Hepatocyte (in vitro differentiated cells): ENCODE data around the gene NEK9. TPM values are rescaled to one million over a fixed set of nuclear protein-coding genes. Genes with fewer than 3 reads are reported as not detected.

Experiments
- DNase-seq: peaks from one replicate; pipeline ENCODE4 v3.0.0-alpha.2; 2016; ENCODE audit warnings: low spot score
- H2AFZ ChIP-seq: fragments of 200-600 bp; sonication (generic); 2 replicates; pipeline ENCODE4 v1.6.0; 2016; ENCODE audit warnings: antibody characterized with exemption, mild to moderate bottlenecking
- H3K27ac ChIP-seq: fragments of 200-600 bp; sonication (generic); 2 replicates; pipeline ENCODE4 v1.5.1; 2016; ENCODE audit warnings: mild to moderate bottlenecking
- H3K27me3 ChIP-seq: fragments of 200-600 bp; sonication (generic); 2 replicates; pipeline ENCODE4 v1.6.1; 2016
- H3K36me3 ChIP-seq: fragments of 200-600 bp; sonication (generic); replicated peaks from 2 replicates; pipeline ENCODE4 v1.5.1; 2016; ENCODE audit warnings: low read depth; ENCODE audit not compliant: insufficient read depth
- H3K4me1 ChIP-seq: fragments of 200-600 bp; sonication (generic); 2 replicates; pipeline ENCODE4 v1.5.1; 2016; ENCODE audit warnings: mild to moderate bottlenecking, moderate library complexity; ENCODE audit not compliant: insufficient read depth
- H3K4me2 ChIP-seq: fragments of 200-600 bp; sonication (generic); 2 replicates; pipeline ENCODE4 v1.6.0; 2016
- H3K4me3 ChIP-seq: fragments of 200-600 bp; sonication (generic); 2 replicates; pipeline ENCODE4 v1.5.1; 2016; ENCODE audit warnings: mild to moderate bottlenecking
- H3K79me2 ChIP-seq: fragments of 200-600 bp; sonication (generic); 2 replicates; pipeline ENCODE4 v1.6.0; 2017; ENCODE audit warnings: mild to moderate bottlenecking
- H3K9me2 ChIP-seq: fragments of 200-600 bp; sonication (generic); replicated peaks from 2 replicates; pipeline ENCODE4 v1.6.0; 2017; ENCODE audit warnings: mild to moderate bottlenecking; ENCODE audit not compliant: insufficient read depth
- H3K9me3 ChIP-seq: fragments of 200-600 bp; sonication (generic); 2 replicates; pipeline ENCODE4 v1.5.1; 2016; ENCODE audit warnings: low read depth, mild to moderate bottlenecking
- H4K20me1 ChIP-seq: fragments of 200-600 bp; sonication (generic); 2 replicates; pipeline ENCODE4 v1.6.0; 2016; ENCODE audit warnings: mild to moderate bottlenecking; ENCODE audit not compliant: insufficient read depth, poor library complexity, severe bottlenecking
- CTCF ChIP-seq: fragments of 200-600 bp; sonication (generic); IDR thresholded peaks from 2 replicates; pipeline ENCODE4 v1.5.1; 2016; ENCODE audit warnings: antibody characterized with exemption, mild to moderate bottlenecking; ENCODE audit not compliant: poor library complexity
- EZH2 ChIP-seq: fragments of 200-600 bp; sonication (generic); IDR thresholded peaks from 2 replicates; pipeline ENCODE4 v1.6.1; 2016; ENCODE audit warnings: antibody characterized with exemption, mild to moderate bottlenecking, borderline replicate concordance
- EZH2phosphoT487 ChIP-seq: fragments of 200-600 bp; sonication (generic); IDR thresholded peaks from one replicate; pipeline ENCODE4 v1.6.1; 2018; ENCODE audit warnings: antibody characterized with exemption, mild to moderate bottlenecking, low read depth, moderate library complexity; ENCODE audit not compliant: unreplicated experiment, severe bottlenecking
- WGBS: methylation state at CpG from one replicate; pipeline ENCODE4 v1.1.6; 2016; ENCODE audit warnings: low lambda C conversion rate; ENCODE audit errors: missing lambda C conversion rate; 5-methylcytosine and 5-hydroxymethylcytosine counted together
- polyA plus RNA-seq: library from polyadenylated mRNA; unstranded; fragments of >200 nt; fragmentation: Nextera tagmentation; extraction: Ambion mirVana; gene quantifications from 2 replicates; pipeline ENCODE4 v1.2.1, GENCODE V29; 2016
- total RNA-seq: library from RNA; depleted of rRNA; stranded (reverse); fragments of >200 nt; gene quantifications from 2 replicates; pipeline ENCODE4 v1.2.3, GENCODE V29; 2014

The NEK9 gene
- total and polyA plus RNA-seq, 2 experiments from 2014 or later, result 8.8 to 21.1 TPM

- Histone ChIP-seq H3K4me1 (no peaks in the 10 kb centered on the region), H3K4me2 (no peak overlapping the region), H3K9me3 (no peaks in the 10 kb centered on the region), H3K4me3 (no peak overlapping the region), H3K27me3 (no peaks in the 10 kb centered on the region), H3K27ac (no peak overlapping the region), H4K20me1 (no peaks in the 10 kb centered on the region), H3K9me2 (no peaks in the 10 kb centered on the region), H3K79me2 (peaks cover 4% of the 10 kb centered on the region), H3K36me3 (no peaks in the 10 kb centered on the region), H2AFZ (no peak overlapping the region)
- no peak for DNase-seq
- TF ChIP-seq EZH2 (no peak), EZH2phosphoT487 (no peak), CTCF (no peak)
- WGBS, result 68% methylated on average over 3 of the region's 3 CpGs
Measured at GRCh38 chr14:75120541-75121291, 6.1 kb downstream of the NEK9 start.

DNA sequence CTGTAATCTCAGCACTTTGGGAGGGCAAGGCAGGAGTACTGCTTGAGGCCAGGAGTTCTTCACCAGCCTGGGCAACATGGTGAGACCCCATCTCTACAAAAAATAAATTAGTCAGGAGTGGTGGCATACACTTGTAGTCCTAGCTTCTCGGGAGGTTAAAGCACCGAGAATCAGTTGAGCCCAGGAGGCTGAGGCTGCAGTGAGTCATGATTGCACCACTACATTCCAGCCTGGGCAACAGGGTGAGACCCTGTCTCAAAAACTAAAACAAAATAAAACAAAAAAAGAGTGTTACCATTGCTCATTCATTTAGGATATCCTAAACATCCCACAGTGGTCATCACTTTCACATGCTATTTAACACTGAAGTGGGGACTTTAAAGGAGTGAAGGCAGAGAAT lies 7.8 kb downstream of the NEK9 start:
- H3K27me3 ChIP-seq, result no peaks in the 10 kb centered on the region
- 92% methylated on average over 2 of the region's 2 CpGs for WGBS
- no peak overlapping the region for H3K27ac ChIP-seq
- no peaks in the 10 kb centered on the region for H3K79me2 ChIP-seq
- H3K36me3 ChIP-seq, result no peaks in the 10 kb centered on the region
- DNase-seq, result no peak
- no peak overlapping the region for H2AFZ ChIP-seq
- no peak for TF ChIP-seq EZH2
- TF ChIP-seq CTCF, result no peak
- TF ChIP-seq EZH2phosphoT487, result no peak
- no peak overlapping the region for H3K4me2 ChIP-seq
- no peaks in the 10 kb centered on the region for H3K9me2 ChIP-seq
- H3K4me1 ChIP-seq, result no peaks in the 10 kb centered on the region
- H3K4me3 ChIP-seq, result no peak overlapping the region
- H3K9me3 ChIP-seq, result no peaks in the 10 kb centered on the region
- H4K20me1 ChIP-seq, result no peaks in the 10 kb centered on the region

GRCh38 chr14:75113932-75114539 lies 12.8 kb downstream of the NEK9 start:
- Histone ChIP-seq H3K9me3 (no peaks in the 10 kb centered on the region), H3K79me2 (no peaks in the 10 kb centered on the region), H4K20me1 (no peaks in the 10 kb centered on the region), H3K27ac (no peak overlapping the region), H3K9me2 (no peaks in the 10 kb centered on the region), H2AFZ (no peak overlapping the region), H3K4me3 (no peak overlapping the region), H3K27me3 (no peaks in the 10 kb centered on the region), H3K4me2 (no peak overlapping the region), H3K4me1 (no peaks in the 10 kb centered on the region), H3K36me3 (no peaks in the 10 kb centered on the region)
- no peak for DNase-seq
- 91% methylated on average over 5 of the region's 5 CpGs for WGBS
- no peak for TF ChIP-seq EZH2
- TF ChIP-seq CTCF, result no peak
- TF ChIP-seq EZH2phosphoT487, result no peak
